ENCODE results near the gene SLC12A3.
A peak's percentile ranks its signal among the peaks of the same experiment; 100 is the strongest.

SLC12A3 gene

GRCh38 chr16:56859636-56860035 lies 5.4 kb upstream of the SLC12A3 start:
- no peak for ATAC-seq
- TF ChIP-seq TSHZ2 (CRISPR knock-in tag; IDR thresholded peaks at IDR 0.05) = no peak
- no peak for TF ChIP-seq PPARA (CRISPR knock-in tag; IDR thresholded peaks at IDR 0.05; ENCODE audit: borderline replicate concordance)
- no peak for TF ChIP-seq ZFP30 (CRISPR knock-in tag; IDR thresholded peaks at IDR 0.05)
- TF ChIP-seq ZFP3 (CRISPR knock-in tag; IDR thresholded peaks at IDR 0.05) = no peak
- no peak for TF ChIP-seq POU6F1 (CRISPR knock-in tag; IDR thresholded peaks at IDR 0.05; ENCODE audit: borderline replicate concordance, low read depth)
- TF ChIP-seq SNAI2 (CRISPR knock-in tag; IDR thresholded peaks at IDR 0.05) = no peak
- no peak for TF ChIP-seq OSR1 (CRISPR knock-in tag; IDR thresholded peaks at IDR 0.05)
- TF ChIP-seq ZNF70 (CRISPR knock-in tag; IDR thresholded peaks at IDR 0.05) = no peak
- TF ChIP-seq RARB (CRISPR knock-in tag; IDR thresholded peaks at IDR 0.05) = no peak
- TF ChIP-seq TOX (CRISPR knock-in tag; IDR thresholded peaks at IDR 0.05; ENCODE audit: borderline replicate concordance) = no peak
- TF ChIP-seq TCF4 (CRISPR knock-in tag; IDR thresholded peaks at IDR 0.05; ENCODE audit: borderline replicate concordance) = no peak
- no peak for TF ChIP-seq CSDC2 (CRISPR knock-in tag; IDR thresholded peaks at IDR 0.05)
- no peak for TF ChIP-seq ZNF8 (CRISPR knock-in tag; IDR thresholded peaks at IDR 0.05)
- no peak for TF ChIP-seq ARNTL (CRISPR knock-in tag; IDR thresholded peaks at IDR 0.05; ENCODE audit: borderline replicate concordance, low read depth)

GRCh38 chr16:56860226-56861020 lies 4.6 kb upstream of the SLC12A3 start:
- no peak for TF ChIP-seq PPARA (CRISPR knock-in tag; IDR thresholded peaks at IDR 0.05; ENCODE audit: borderline replicate concordance)
- no peak; the same call in 2 of the 3 replicates for ATAC-seq

GRCh38 chr16:56861092-56861610 lies 3.9 kb upstream of the SLC12A3 start:
- TF ChIP-seq RARB (CRISPR knock-in tag; IDR thresholded peaks at IDR 0.05) (no peak), PPARA (CRISPR knock-in tag; IDR thresholded peaks at IDR 0.05; ENCODE audit: borderline replicate concordance) (no peak), TSHZ2 (CRISPR knock-in tag; IDR thresholded peaks at IDR 0.05) (peak; percentile 43; the same call in 1 of the 2 replicates), ZNF565 (CRISPR knock-in tag; conservative IDR thresholded peaks at IDR 0.05; ENCODE audit: low read depth) (0 out of 2 replicates have a peak, but pooled peaks have one; percentile 27), TCF4 (CRISPR knock-in tag; IDR thresholded peaks at IDR 0.05; ENCODE audit: borderline replicate concordance) (peak; percentile 85; the same call in 1 of the 2 replicates)
- ATAC-seq = peak; percentile 42

GRCh38 chr16:56861756-56862155 lies 3.3 kb upstream of the SLC12A3 start:
- no peak for ATAC-seq
- TF ChIP-seq POU6F1 (CRISPR knock-in tag; IDR thresholded peaks at IDR 0.05; ENCODE audit: borderline replicate concordance, low read depth) (no peak), ZNF565 (CRISPR knock-in tag; conservative IDR thresholded peaks at IDR 0.05; ENCODE audit: low read depth) (no peak), ARNTL (CRISPR knock-in tag; IDR thresholded peaks at IDR 0.05; ENCODE audit: borderline replicate concordance, low read depth) (no peak), CREB5 (CRISPR knock-in tag; IDR thresholded peaks at IDR 0.05; ENCODE audit: low read depth) (no peak), GLIS3 (CRISPR knock-in tag; IDR thresholded peaks at IDR 0.05) (no peak), TCF4 (CRISPR knock-in tag; IDR thresholded peaks at IDR 0.05; ENCODE audit: borderline replicate concordance) (no peak), TSHZ2 (CRISPR knock-in tag; IDR thresholded peaks at IDR 0.05) (no peak), ZC3H10 (CRISPR knock-in tag; IDR thresholded peaks at IDR 0.05) (no peak)

Measured in SK-N-SH treated with all-trans-retinoic acid at 6 μM for 48 hours (cell line).